T-helper 2 cell treated with Interferon-gamma antibody and Interleukin-4, amounts not matched to agents 100 ng/mL and 5 ng/mL, for 36 hours (primary cell): ENCODE measurements around the gene IL17B. TPM values are rescaled to one million over a fixed set of nuclear protein-coding genes. Genes with fewer than 3 reads are reported as not detected.

Experiments used
- intact Hi-C: fragments of 100-400 bp; cut with micrococcal nuclease; formaldehyde crosslinking; loops from one replicate; pipeline ENCODE4 v1.15.1; 2023
- total RNA-seq: library from RNA; stranded (reverse); gene quantifications from 2 replicates; pipeline ENCODE4 v1.2.3, GENCODE V29; 2022

Gene IL17B
- total RNA-seq, 1 donor from 2014 or later, result not detected

DNA sequence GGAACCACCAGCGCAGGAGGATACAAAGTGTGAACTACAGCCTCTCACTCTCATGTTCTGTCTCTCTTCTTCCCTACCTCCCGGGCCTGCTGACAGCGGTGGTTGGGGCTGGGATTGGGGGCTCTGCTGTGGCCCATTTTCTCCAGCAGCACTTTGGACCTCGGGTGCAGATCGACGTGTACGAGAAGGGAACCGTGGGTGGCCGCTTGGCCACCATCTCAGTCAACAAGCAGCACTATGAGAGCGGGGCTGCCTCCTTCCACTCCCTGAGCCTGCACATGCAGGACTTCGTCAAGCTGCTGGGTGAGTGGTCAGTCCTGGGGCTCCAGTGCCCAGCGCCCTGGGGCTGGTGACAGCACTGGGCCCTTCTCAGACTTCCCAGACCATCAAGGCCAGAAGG is 16.6 kb downstream of the IL17B start:
- intact Hi-C loops, result no loop called here

DNA sequence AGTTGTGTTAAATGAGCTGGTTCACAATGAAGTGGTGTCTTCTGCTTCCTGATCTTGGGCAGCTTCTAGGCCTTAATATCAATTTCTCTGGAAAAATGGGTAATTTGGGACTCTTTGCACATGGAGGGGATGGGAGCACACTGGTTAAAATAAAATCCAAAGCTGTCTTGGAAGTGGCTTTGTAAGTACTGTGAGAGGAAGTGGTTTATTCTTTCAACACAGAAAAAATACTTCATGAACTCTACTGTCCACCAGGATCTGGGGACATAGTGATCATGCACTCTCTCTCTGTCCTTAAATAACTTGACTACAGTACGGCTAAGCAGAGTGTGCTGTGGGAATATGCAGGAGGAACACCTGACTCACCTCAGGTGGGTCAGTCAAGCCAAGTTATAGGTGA is 18.8 kb downstream of the IL17B start:
- intact Hi-C loops, result no loop called here

DNA sequence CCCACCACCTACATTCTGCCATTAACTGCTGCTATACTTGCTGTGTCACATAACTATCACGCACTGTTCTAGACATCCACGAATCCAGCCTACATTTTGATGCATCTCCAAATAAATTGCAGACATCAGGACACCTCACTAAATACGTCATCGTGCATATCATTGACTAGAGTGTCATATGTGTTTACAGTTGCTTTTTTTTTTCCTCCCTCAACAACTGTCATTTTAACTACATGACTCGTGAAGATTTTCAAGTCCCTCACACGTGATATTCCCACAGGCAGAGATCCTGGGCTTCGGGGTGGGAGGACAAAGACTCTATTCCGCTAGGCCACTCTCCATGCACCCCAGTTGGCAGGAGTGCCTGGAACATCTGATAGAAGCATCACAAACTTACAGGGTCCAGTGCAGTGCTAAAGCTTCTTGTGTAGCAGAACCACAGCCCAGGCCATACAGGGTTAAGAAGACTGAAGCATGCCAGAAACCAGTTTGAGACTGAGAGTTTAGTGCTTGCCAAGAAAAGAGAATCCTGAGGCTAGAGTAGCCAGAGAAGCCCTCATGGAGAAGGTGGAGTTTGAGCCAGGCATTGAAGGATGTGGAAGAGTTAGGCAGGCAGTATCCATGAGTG is 20.1 kb downstream of the IL17B start:
- intact Hi-C loops, result loop anchor here (5.0 kb wide), 4 partner anchors 977 to 1893 kb away; partner anchors contain the start of genes CD74, FBXO38, GM2A and TCOF1

DNA sequence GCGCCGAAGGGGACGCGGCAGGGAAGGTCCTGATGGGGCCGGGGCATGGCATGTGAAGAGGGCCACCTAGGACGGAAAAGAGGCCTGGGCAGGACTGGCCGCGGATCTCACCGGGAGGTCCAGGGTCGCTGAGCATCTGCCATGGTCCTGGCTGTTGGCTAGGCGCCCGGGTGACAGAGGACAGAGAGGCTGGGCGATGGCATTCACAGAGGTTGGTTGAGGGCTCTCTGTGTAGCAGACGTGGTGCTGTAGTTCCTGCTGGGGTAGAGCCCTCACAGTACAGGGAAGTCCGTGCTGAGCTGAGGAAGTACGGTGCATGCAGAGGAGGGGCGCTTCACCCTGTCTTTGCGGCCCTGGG is 20.8 kb downstream of the IL17B start:
- intact Hi-C loops, result loop anchor here (5.0 kb wide), 4 partner anchors 976 to 1894 kb away; partner anchors contain the start of genes CD74, FBXO38, GM2A and TCOF1

DNA sequence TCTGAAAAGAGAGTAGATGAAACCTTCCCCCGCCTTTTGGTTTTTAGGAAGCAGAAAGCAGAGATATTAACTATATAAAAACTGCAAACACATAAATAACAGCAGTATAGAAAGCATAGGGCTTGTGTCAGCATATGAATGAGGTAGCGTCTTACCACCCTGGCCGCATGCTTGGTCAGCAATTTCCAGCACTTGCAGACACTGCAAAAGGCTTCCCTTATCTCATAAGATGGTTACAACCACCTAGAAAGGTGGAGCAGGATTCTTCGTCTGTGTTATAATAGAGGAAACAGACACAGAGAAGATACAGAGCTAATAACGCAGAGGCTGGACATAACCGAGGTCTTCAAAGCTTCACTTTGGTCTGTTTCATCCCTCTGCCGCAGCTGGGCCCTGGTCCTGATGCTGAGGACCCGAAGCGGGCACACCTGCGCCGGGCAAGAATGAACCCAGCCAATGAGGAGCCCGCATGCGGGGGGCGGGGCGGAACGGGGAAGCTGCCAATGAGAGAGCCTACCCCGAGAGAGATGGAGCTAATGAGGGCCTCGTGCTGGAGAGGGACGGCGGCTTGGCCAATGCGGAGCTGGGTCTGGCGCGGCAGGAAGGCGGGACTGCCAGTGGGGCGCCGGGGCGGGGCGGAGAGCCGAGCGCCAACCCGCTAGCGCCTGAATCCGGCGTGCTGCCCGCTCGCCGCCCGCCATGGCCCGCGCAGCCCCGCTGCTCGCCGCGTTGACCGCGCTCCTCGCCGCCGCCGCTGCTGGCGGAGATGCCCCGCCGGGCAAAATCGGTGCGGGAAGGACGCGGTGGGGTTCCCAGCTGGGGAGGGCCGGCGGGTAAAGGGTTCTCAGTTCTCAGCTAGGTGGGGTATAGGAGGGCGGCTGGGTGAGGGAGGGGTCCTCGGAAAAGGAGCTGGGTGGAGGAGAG is 21.5 kb downstream of the IL17B start, which contains the start of gene PCYOX1L:
TSS of gene PCYOX1L (plus strand) at position 677 of the 924 bp plus-strand sequence. CDS start at position 700, 23 bp downstream.
- intact Hi-C loops, result loop anchor here (1.0 to 5.0 kb wide), 7 partner anchors 12 to 1895 kb away; partner anchors contain the start of genes CD74, CSNK1A1, FBXO38 and GM2A

DNA sequence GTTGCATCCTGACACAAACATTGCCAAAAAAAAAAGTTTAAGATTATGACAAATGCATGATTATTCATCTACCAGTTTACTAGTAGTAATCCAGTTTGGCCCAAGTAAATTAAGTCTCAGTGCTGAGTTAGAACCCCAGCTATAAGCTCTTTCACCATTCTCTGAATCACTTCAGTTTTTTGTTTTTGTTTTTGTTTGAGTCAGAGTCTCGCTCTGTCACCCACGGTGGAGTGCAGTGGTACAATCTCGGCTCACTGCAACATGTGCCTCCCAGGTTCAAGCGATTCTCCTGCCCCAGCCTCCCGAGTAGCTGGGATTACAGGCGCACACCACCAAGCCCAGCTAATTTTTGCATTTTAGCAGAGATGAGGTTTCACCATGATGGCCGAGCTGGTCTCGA is 22.7 kb downstream of the IL17B start:
- intact Hi-C loops, result loop anchor here (2.0 to 5.0 kb wide), 5 partner anchors 14 to 1896 kb away; partner anchors contain the start of genes CD74, FBXO38, GM2A and TCOF1

DNA sequence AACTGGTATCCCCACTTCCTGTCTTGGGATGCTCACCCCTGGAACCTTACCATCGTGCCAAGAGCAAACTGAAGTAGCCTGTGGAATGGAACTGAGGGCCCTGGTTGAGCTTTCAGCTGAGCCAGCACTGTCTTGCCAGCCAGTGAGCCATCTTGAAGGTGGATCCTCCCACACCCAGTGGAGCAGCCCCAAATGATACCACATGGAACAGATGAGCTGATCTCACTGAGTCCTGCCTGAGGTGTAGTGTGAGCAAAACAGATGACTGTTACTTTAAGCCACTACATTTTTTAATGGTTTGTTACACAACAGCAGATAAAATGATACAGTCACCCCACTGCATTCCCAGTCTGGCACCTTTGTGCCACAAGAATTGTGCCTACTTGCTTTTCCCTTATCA is 23.4 kb downstream of the IL17B start:
- intact Hi-C loops, result loop anchor here (2.0 to 5.0 kb wide), 5 partner anchors 15 to 1897 kb away; partner anchors contain the start of genes CD74, FBXO38, GM2A and TCOF1

DNA sequence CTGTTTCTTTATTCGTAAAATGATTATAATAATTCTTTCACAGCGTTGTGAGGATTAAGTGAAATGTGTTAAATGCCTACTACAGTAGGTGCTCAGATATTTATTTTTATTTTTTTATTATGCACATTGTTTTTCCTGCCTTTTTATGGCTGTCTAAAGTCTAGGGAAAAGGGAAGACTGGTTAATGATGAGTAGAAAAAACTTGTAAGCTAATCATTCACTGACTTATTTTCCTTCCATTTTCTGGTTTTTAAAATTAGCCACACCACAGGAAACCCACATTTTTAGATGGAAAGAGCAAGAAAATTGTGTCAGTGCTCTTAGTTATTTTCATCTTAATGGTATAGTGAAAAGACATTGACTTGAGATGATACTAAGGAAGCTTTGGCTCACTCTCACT is 25.2 kb downstream of the IL17B start:
- intact Hi-C loops, result no loop called here

DNA sequence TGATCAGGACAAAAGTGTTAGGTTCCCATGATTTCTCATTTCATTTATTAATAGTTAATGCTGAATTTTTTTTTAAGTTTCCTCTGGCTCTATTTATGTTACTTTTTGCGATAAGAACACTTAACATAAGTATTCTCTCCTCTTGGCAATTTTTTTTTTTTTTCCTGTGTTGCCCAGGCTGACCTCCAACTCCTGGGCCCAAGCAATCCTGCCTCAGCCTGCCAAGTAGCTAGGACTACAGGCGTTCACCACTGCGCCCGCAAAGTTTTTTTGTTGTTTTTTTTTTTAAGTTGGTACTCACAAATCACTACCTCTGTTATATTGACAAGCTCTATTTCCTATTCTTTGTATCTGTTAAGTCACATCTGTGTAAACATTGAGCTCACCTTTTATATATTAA is 26.9 kb downstream of the IL17B start:
- intact Hi-C loops, result no loop called here

DNA sequence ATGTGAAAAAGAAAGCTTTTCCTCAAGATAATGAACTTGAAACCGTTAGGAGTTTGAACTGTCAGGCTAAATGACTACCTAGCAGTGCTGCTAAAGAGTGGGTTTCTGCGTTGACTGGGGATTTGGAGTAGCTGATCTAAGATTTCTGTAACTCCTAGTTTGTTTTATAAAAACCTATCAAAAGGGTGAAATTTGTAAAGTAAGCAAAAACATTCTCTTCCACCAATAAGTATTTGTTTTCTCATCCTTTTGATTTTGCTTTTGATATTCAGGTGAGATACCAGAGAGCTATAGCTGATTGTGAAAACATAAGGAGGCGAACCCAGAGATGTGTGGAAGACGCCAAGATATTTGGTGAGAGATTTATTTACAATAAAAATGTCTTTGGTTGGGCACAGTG is 29.7 kb downstream of the IL17B start:
- intact Hi-C loops, result loop anchor here (5.0 to 10.0 kb wide), 4 partner anchors 525 to 1435 kb away; partner anchors contain the start of genes ADRB2, HMGXB3, SLC26A2 and TIGD6

DNA sequence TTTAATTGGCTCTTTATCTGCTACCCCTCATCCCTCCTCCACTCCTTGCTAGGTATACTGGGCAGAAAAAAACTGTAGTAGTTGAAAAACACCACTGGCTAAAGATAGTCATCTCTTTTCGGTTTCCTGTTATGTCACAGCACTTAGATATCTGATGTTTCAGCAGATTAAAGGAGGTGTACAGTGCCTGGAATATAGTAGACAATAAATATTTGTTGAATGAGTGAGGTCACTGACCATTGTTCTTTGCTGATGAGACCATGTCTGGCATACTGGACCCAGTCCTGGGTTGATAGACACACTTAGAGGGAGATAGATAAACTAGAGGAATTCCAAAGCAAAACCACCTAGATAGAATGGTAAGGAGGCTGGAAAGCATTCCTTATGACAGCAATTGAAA is 30.6 kb downstream of the IL17B start:
- intact Hi-C loops, result loop anchor here (5.0 to 10.0 kb wide), 4 partner anchors 524 to 1436 kb away; partner anchors contain the start of genes ADRB2, HMGXB3, SLC26A2 and TIGD6

DNA sequence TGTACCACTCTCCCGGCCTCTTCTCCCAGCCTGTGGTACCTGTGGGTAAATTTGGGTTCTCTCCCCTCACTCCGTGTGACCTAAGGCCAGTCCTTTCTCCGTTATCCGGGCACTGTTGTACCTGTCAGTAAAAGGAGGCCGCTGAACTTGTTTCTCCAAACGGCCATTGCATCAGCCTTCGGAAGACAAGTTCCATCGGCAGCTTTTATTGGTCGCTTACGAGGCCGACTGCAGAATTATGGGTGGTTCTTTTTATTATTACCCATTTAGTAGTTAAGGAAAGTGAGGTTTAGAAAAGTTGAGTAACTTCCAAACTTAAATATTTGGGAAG is 33.2 kb downstream of the IL17B start:
- intact Hi-C loops, result loop anchor here (1.0 to 10.0 kb wide), 7 partner anchors 11 to 1439 kb away; partner anchors contain the start of genes ADRB2, CSNK1A1, HMGXB3 and PPARGC1B

DNA sequence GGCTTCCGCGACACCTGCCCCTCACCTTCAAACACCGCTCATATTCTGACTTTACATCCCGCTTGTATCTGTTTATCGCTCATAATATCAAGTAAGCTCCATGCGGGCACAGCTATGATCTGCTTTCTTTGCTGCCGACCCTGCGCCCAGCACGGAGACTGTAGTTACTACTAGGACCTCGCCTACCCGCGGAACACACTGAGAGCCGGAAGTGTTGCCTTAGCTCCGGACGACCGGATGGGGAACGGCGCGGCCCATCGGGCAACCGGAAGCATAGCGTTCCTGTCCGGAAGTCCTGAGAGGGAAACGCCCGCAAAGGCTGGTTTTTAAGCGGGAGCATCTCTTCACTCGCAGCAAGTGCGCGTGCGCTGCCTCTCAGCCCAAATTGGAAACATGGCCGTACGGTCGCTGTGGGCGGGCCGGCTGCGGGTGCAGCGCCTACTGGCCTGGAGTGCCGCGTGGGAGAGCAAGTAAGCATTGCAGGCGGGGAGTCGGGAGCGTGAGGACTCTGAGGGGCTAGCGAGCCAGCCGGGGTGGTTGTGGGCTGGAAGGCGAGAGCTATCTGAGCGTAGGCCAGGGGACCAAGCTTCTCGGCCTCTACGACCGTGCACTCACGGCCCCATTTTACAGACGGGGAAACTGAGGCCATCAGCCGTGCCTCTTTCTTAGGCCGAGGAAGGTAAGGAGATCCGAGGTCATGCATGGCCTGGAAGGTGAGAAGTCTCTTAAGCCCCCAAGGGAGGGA is 33.8 kb downstream of the IL17B start, which contains the start of gene GRPEL2:
TSS of gene GRPEL2 (plus strand) at position 353 of the 745 bp plus-strand sequence. CDS start at position 394, 41 bp downstream.
- intact Hi-C loops, result loop anchor here (1.0 to 10.0 kb wide), 7 partner anchors 12 to 1439 kb away; partner anchors contain the start of genes ADRB2, CSNK1A1, HMGXB3 and PPARGC1B

DNA sequence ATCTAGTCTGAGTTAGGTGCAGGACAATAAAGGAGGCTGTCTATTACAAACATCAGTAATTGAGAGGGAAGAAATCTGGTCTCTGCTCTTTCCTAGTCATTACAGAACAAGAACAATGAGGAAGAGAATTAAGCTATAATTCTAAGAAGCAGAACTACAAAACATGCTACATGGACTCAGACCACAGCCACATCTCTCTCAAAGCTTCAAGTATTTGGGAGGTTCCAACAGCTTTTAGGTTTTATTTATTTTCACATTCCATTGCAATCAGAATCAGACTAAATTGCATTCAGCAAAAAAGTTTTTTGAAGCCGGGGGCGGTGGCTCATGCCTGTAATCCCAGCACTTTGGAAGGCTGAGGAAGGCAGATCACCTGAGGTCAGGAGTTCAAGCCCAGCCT is 34.9 kb downstream of the IL17B start:
- intact Hi-C loops, result loop anchor here (2.0 to 10.0 kb wide), 3 partner anchors 387 to 1441 kb away; partner anchors contain the start of genes ADRB2 and PPARGC1B

DNA sequence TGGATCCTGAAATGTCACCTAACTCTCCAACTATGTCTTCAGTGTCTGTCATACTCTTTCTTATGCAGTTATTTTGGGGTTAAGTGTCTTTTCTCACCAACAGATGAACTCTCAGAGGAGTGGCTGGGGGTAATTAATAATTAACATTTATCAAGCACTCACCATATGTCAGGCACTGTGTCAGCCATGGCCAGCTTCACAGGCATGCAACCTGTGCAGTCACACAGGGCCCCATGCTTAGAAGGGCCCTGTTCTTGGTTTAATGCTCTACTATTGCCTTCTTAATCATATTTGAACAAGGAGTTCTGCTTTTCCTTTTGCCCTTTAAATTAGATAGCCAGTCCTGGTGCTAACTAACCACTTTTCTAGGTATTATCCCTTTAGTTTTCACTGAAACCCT is 37.2 kb downstream of the IL17B start:
- intact Hi-C loops, result loop anchor here (10.0 kb wide), 2 partner anchors 517 to 1443 kb away; partner anchors contain the start of gene ADRB2

DNA sequence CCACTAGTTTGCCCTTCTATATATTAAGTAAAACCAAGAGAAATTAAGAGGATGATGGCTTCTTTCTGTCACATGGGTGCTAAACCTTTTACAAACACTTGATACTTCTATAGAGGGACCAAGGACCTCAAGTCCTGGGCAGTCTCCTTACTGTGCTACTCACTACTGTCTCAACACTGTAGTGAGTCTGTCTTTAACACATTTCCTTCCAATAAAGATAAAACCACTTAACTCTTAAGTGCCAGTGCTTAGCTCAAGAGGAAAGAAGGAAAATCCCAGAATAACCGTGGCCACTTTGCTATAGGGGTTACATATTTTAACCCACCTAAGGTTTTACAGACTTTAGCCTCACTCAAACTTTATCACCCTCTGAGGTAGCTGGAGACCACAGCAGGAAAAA is 38.2 kb downstream of the IL17B start:
- intact Hi-C loops, result loop anchor here (10.0 kb wide), 2 partner anchors 516 to 1444 kb away; partner anchors contain the start of gene ADRB2

DNA sequence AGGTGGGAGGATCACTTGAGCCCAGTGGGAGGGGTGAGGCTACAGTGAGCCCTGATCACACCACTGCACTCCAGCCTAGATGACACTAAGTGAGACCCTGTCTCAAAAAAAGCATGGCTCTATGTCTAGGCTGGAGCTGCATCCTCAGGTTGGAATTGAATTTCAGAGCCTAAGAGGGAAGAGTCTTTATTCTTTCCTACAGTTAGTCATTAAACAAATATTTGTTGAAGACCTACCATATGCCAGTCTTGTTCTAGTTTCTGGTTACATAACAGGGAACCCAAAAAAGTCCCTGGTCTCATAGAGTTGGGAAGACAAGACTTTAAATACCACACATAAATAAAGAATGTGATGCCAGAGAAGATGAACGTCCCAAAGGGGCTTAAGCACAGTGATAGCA is 40.7 kb downstream of the IL17B start:
- intact Hi-C loops, result no loop called here

DNA sequence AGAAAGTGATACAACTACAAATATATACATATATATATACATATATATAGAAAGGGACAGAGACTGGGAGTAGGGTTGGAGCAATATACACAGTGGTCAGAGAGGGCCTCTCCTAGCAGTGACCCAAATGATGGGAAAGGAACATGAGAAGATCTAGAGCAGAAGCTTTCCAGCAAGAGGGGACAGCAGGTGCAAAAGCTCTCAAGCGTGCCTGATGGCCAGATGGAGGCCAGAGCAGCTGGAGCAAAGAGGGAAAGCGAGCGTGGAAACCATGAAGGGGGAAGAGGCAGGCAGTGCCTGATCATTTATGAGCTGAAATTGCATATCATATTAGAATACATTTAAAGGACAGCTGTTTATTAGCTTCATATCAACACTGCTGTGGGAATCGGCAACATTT is 41.4 kb downstream of the IL17B start:
- intact Hi-C loops, result no loop called here

DNA sequence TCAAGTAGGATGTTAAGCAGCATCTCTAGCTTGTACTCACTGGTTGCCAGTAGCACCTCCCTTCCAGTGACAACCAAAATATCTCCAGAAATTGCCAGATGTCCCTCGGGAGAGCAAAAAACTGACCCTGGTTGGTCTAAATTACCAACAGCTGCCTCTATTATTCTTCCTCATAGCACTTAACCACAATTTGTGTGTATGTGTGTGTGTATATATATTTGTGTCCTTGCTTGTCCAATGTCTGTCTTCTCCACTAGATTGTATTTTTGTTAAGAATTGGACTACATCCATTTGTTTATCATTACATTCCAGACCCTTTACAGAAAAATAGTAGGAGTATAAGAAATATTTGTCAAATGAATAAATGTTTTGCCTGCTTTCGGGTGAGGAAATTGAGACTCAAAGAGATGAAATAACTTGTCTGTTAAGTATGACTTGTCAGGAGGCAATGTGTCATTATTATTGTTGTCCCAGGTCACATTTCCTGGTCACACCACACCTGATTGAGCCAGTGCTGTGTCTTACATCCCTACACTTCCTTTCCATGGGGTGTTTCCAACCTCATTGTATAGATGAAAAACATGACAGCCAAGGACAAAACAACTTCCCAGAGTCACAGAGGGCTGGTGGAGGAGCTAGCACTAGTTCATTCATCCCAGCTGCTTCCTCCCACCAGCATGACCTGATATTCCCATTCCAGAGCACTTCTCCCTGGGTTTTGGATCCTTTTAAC is 45.2 kb downstream of the IL17B start:
- intact Hi-C loops, result no loop called here

DNA sequence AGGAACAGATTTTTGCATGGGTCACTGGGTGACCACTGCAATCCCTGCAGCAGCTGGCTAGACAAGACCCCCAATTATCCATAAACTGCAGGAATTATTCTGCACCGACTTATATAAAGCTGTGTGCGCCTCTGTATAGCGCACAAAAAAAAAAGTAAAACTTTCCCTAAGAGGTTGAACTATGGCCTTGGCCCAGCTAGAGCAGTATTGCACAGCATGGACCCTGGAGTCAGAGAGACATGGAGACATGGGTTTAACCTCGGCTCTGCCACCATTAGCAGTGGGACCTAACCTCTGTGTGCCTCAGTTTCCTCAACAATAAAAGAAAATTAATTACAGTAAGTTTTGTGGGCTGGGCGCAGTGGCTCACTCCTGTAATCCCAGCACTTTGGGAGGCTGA is 50.9 kb downstream of the IL17B start:
- intact Hi-C loops, result no loop called here
